ENCODE results near the gene VWA3A. TPM values are rescaled to one million over a fixed set of nuclear protein-coding genes. Genes with fewer than 3 reads are reported as not detected.

Gene VWA3A
- polyA plus RNA-seq, 1 donor = 4.1 TPM

GRCh38 chr16:22204091-22204655, 111.8 kb downstream of the VWA3A start:
- DNase-seq = no peak

DNA sequence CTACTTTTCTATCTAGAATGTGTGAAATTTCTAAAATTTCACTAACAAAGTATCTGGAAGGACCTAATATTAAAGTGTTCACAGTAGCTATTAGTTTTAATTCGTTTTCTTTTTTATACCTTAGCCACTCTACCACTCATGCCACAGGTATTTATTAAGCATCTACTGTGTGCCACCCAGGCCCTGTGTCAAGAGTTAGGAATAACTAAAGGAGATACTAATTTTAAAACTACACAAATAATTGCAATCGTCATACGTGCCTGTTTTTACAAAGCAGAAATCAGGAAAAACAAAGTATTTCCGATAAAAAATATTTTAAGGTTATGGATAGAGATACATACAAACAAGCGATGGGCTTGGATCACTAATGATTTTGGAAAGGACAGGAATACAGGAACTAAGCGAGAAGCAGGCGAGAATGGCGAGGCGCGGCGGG, 113.3 kb downstream of the VWA3A start:
- DNase-seq = no peak

- DNase-seq = peak; percentile 92
Observed at GRCh38 chr16:22206013-22206841, 113.9 kb downstream of the VWA3A start, which contains the start of gene EEF2K. EEF2K (plus strand) TSS chr16:22206278; CDS start chr16:22225730, 19,452 bp downstream.

Other genes starting within 250 kb of the VWA3A start
- 243 TPM for gene NPIPB4, start 234.8 kb upstream of the VWA3A start, polyA plus RNA-seq (ENCODE audit: insufficient read length)
- 359 TPM for gene UQCRC2, start 139.2 kb upstream of the VWA3A start, polyA plus RNA-seq (ENCODE audit: insufficient read length)
- 0.68 TPM for gene PDZD9, start 91.4 kb upstream of the VWA3A start, polyA plus RNA-seq (ENCODE audit: insufficient read length)
- 24.5 TPM for gene MOSMO, start 84.4 kb upstream of the VWA3A start, polyA plus RNA-seq (ENCODE audit: insufficient read length)
- 0.22 TPM for gene SDR42E2, start 70.0 kb downstream of the VWA3A start, polyA plus RNA-seq (ENCODE audit: insufficient read length)
- gene EEF2K, start 113.7 kb downstream of the VWA3A start, polyA plus RNA-seq (ENCODE audit: insufficient read length) = 13.2 TPM
- 68.7 TPM for gene POLR3E, start 204.9 kb downstream of the VWA3A start, polyA plus RNA-seq (ENCODE audit: insufficient read length)

All from left kidney (tissue), 2 donors.